K562 (cell line): ENCODE data around the gene TREM1. TPM values are rescaled to one million over a fixed set of nuclear protein-coding genes. Genes with fewer than 3 reads are reported as not detected.
A peak's percentile ranks its signal among the peaks of the same experiment; 100 is the strongest.

Experiments
- ATAC-seq: fragments of 200-7000 bp; cut with Tn5 transposase; 3 replicates; pipeline ENCODE4 v1.9.1; 2020; ENCODE audit warnings: moderate library complexity
- BruUV-seq: library from RNA; stranded (reverse); fragments of 400-500 nt; replicated peaks from 2 replicates; lab custom pipeline; 2021; lab: Mats Ljungman, UMichigan
- CTCF ChIA-PET: fragments of 300-600 bp; formaldehyde crosslinking; extraction: SDS; loops from one replicate; lab custom pipeline; 2021; ENCODE audit warnings: low intra/inter-chr PET ratio; lab: Yijun Ruan, JAX
- POLR2A ChIA-PET: fragments of 300-600, 350-650 bp; sonication (Branson Sonifier 250); formaldehyde crosslinking; extraction: SDS; loops from one replicate; lab custom pipeline; 2021; ENCODE audit warnings: antibody characterized with exemption, inconsistent platforms; lab: Yijun Ruan, JAX
- DNase-seq, 4 experiments: peaks; one replicate each; pipeline versions ENCODE4 v3.0.0 to v3.0.0-alpha.2; 2011 to 2018; ENCODE audit warnings: low spot score in 3 of 4, mixed read lengths in 3 of 4; ENCODE audit errors: extremely low read depth in 1 of 4
- FAIRE-seq: peaks from 2 replicates; lab custom pipeline; 2011; peaks lifted over from hg19 to GRCh38; lab: Jason Lieb, UNC
- H2AFZ ChIP-seq: 2 replicates; pipeline ENCODE4 v1.6.0; 2011; ENCODE audit warnings: low read depth, low read length, control low read depth, inconsistent platforms
- H3K27ac ChIP-seq: fragments of 200-600 bp; 3 replicates; pipeline ENCODE4 v1.8.0; 2011; ENCODE audit warnings: low read depth, mild to moderate bottlenecking, control low read depth, inconsistent platforms, low read length, moderate library complexity, mixed read lengths; ENCODE audit errors: extremely low read depth
- H3K27me3 ChIP-seq, 2 experiments: fragments of 300-600 bp in 1 of 2; 2 replicates in 1 of 2; 3 replicates in 1 of 2; pipeline versions ENCODE4 v1.6.0 to v1.8.0; 2011; ENCODE audit warnings: inconsistent platforms in 2 of 2, low read length in 2 of 2, mild to moderate bottlenecking in 1 of 2, mixed read lengths in 1 of 2, moderate library complexity in 1 of 2; ENCODE audit not compliant: control insufficient read depth in 2 of 2, insufficient read depth in 2 of 2
- H3K36me3 ChIP-seq: fragments of 300-600 bp; 3 replicates; pipeline ENCODE4 v1.8.0; 2011; ENCODE audit warnings: mild to moderate bottlenecking, low read length, inconsistent platforms; ENCODE audit not compliant: control insufficient read depth, insufficient read depth
- H3K4me1 ChIP-seq, 2 experiments: fragments of 200-600 bp in 1 of 2; replicated peaks in 1 of 2; 2 replicates in 1 of 2; 3 replicates in 1 of 2; pipeline versions ENCODE4 v1.5.1 to v1.8.0; 2011; ENCODE audit warnings: inconsistent platforms in 2 of 2, low read length in 2 of 2, mild to moderate bottlenecking in 1 of 2, mixed read lengths in 1 of 2, moderate library complexity in 1 of 2; ENCODE audit not compliant: control insufficient read depth in 2 of 2, insufficient read depth in 2 of 2
- H3K4me2 ChIP-seq: 2 replicates; pipeline ENCODE4 v1.6.1; 2011; ENCODE audit warnings: low read length, control low read depth, inconsistent platforms, mixed read lengths; ENCODE audit not compliant: insufficient read depth
- H3K4me3 ChIP-seq: fragments of 200-600 bp; sonication (generic), shearing (Covaris generic); 2 replicates; pipeline ENCODE4 v1.5.1; 2016; ENCODE audit warnings: control low read depth, inconsistent platforms
- H3K79me2 ChIP-seq: fragments of 200-600 bp; 3 replicates; pipeline ENCODE4 v1.8.0; 2011; ENCODE audit warnings: low read length, inconsistent platforms; ENCODE audit not compliant: control insufficient read depth, insufficient read depth
- H3K9ac ChIP-seq, 2 experiments: 2 replicates each; pipeline versions ENCODE4 v1.6.0 to v1.6.1; 2011; ENCODE audit warnings: low read depth in 2 of 2, low read length in 2 of 2, control low read depth in 1 of 2, inconsistent platforms in 1 of 2, mild to moderate bottlenecking in 1 of 2, mixed read lengths in 1 of 2; ENCODE audit not compliant: insufficient read depth in 1 of 2
- H3K9me1 ChIP-seq: one replicate; pipeline ENCODE4 v1.6.0; 2011; ENCODE audit warnings: inconsistent platforms, mild to moderate bottlenecking, low read length, moderate library complexity; ENCODE audit not compliant: control insufficient read depth, insufficient read depth
- H3K9me3 ChIP-seq: replicated peaks from 2 replicates; pipeline ENCODE4 v1.5.1; 2011; ENCODE audit warnings: low read depth, low read length, inconsistent platforms; ENCODE audit not compliant: control insufficient read depth, insufficient read depth
- H4K20me1 ChIP-seq: replicated peaks from 2 replicates; pipeline ENCODE4 v1.6.1; 2011; ENCODE audit warnings: low read length, inconsistent platforms, mixed read lengths; ENCODE audit not compliant: control insufficient read depth, insufficient read depth
- CTCF ChIP-seq, 3 experiments: IDR thresholded peaks in 2 of 3; conservative IDR thresholded peaks in 1 of 3; 2 replicates each; pipeline ENCODE4 v1.5.1; 2011 to 2012; ENCODE audit warnings: low read length in 3 of 3, mild to moderate bottlenecking in 3 of 3, control low read depth in 2 of 3, improper control_type of control experiment in 1 of 3, inconsistent platforms in 1 of 3, low read depth in 1 of 3, mixed read lengths in 1 of 3, moderate library complexity in 1 of 3; ENCODE audit not compliant: insufficient read depth in 2 of 3
- NFIX ChIP-seq: fragments of 250-450 bp; sonication (Bioruptor Pico); IDR thresholded peaks from 2 replicates; pipeline ENCODE4 v1.4.0; 2020; ENCODE audit warnings: low read depth, mild to moderate bottlenecking, moderate library complexity
- RAD21 ChIP-seq, 2 experiments: fragments of 250-450 bp in 1 of 2; fragments of 450-650 bp in 1 of 2; sonication (Bioruptor Pico) in 1 of 2; formaldehyde crosslinking in 1 of 2; IDR thresholded peaks in 1 of 2; conservative IDR thresholded peaks in 1 of 2; 2 replicates each; pipeline versions ENCODE4 v1.4.0 to v1.8.0; 2020 to 2022; ENCODE audit warnings: mild to moderate bottlenecking in 2 of 2, moderate library complexity in 1 of 2
- SMC3 ChIP-seq: conservative IDR thresholded peaks from 2 replicates; pipeline ENCODE4 v1.6.1; 2011; ENCODE audit warnings: low read depth, low read length, improper control_type of control experiment; ENCODE audit not compliant: insufficient read depth
- ZNF655 ChIP-seq: fragments of 250-450 bp; sonication (Bioruptor Pico); IDR thresholded peaks from 2 replicates; pipeline ENCODE4 v1.5.0; 2021
- WGBS: fragments of 100-300 bp; shearing (Covaris generic); methylation state at CpG from one replicate; pipeline ENCODE4 v1.1.6; 2016; ENCODE audit warnings: low coverage, mixed read lengths; ENCODE audit not compliant: insufficient coverage; ENCODE audit errors: missing lambda C conversion rate; 5-methylcytosine and 5-hydroxymethylcytosine counted together
- in situ Hi-C: fragments of 300-500 bp; cut with MboI; formaldehyde crosslinking; loops from 4 replicates; pipeline ENCODE4 v1.15.0; 2018; ENCODE audit warnings: inconsistent platforms, mixed read lengths
- intact Hi-C: fragments of 100-400 bp; cut with micrococcal nuclease; formaldehyde crosslinking; loops from 2 replicates; pipeline ENCODE4 v1.14.2; 2022
- polyA plus RNA-seq, 8 experiments: library from polyadenylated mRNA; depleted of rRNA in 4 of 8; stranded (reverse) in 5 of 8; unstranded in 3 of 8; fragments of >200 nt; fragmentation: Nextera tagmentation in 2 of 8; fragmentation: Illumina TruSeq in 1 of 8; extraction: Ambion mirVana in 2 of 8; extraction: Trizol in 1 of 8; gene quantifications; 2 replicates each; pipeline versions ENCODE4 v1.2.1 to v1.2.3, GENCODE V29; 2011 to 2014; ENCODE audit warnings: inconsistent platforms in 1 of 8, missing spikeins in 1 of 8
- total RNA-seq, 7 experiments: library from RNA; depleted of rRNA in 6 of 7; stranded (reverse); fragments of >200 nt in 6 of 7; fragmentation: Illumina TruSeq in 2 of 7; extraction: Trizol in 2 of 7; gene quantifications; 2 replicates each; pipeline versions ENCODE4 v1.2.1 to v1.2.3, GENCODE V29; 2011 to 2021; ENCODE audit warnings: low replicate concordance in 1 of 7

TREM1 gene
- total and polyA plus RNA-seq, 9 of the 15 experiments (the other 6 are each of a cell fraction or from before 2014, with no cell fraction given): not detected

DNA sequence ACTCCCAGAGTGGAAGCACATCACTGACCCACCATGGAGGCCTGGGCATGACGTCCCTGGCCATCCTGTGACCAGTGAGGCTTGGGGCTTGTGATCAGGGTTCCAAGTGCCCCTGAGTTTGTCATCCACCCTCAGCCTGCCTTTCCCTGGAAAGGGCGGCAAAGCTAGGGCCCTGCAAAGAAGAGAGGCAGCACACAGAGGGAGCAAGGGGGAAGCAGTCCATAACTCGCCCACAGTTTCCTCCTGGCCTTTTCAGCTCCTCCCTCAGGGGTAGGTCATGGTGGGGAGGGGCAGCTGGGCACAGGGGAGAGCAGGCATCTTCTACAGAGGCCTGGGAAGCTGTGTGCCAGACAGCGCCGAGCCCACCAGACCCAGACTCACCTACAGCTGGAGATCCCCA, 48.8 kb upstream of the TREM1 start, which contains the start of gene NCR2 (continued):
- no peak for TF ChIP-seq ZNF655 (CRISPR knock-in tag)
- TF ChIP-seq, all 486 proteins: peak for 0

- Histone ChIP-seq H3K9ac (no peak overlapping the region), H3K27me3 (peaks cover 25 to 59% of the 10 kb centered on the region in 2 experiments), H3K4me2 (no peak overlapping the region), H4K20me1 (peaks cover 4% of the 10 kb centered on the region), H3K27ac (no peak overlapping the region), H3K4me3 (no peak overlapping the region), H3K4me1 (peaks cover 0 to 3% of the 10 kb centered on the region in 2 experiments; a peak in 2 of 5 replicates), H2AFZ (no peak overlapping the region), H3K79me2 (no peaks in the 10 kb centered on the region), H3K36me3 (no peaks in the 10 kb centered on the region), H3K9me3 (no peaks in the 10 kb centered on the region), H3K9me1 (no peaks in the 10 kb centered on the region)
- 5% methylated on average over 11 of the region's 11 CpGs for WGBS
- intact Hi-C loops (no loop called here), in situ Hi-C loops (no loop called here)
- peak; percentile 88 for ATAC-seq
- BruUV-seq: no TSS peak
- ChIA-PET POLR2A (interaction anchor here (0.6 to 3.4 kb wide), 3 partner anchors 14 to 234 kb away, joined by 3 to 16 read pairs (median 4); no protein-coding TSS in a partner anchor), CTCF (interaction anchor here (0.6 to 1.8 kb wide), 3 partner anchors 28 to 163 kb away, joined by 3 to 9 read pairs (median 5); no protein-coding TSS in a partner anchor)
- no peak for TF ChIP-seq NFIX (CRISPR knock-in tag)
- TF ChIP-seq SMC3: 0 out of 2 replicates have a peak, but pooled peaks have one; percentile 11
- peak; percentile 48 to 70 (median 69) for TF ChIP-seq CTCF (IDR thresholded peaks at IDR 0.05 in 2 of 3, conservative IDR thresholded peaks at IDR 0.05 in 1 of 3; ENCODE audit: insufficient read depth in 2 of 3, low read depth in 1 of 3, low read length in 3 of 3)
- TF ChIP-seq RAD21 (CRISPR knock-in tag; conservative IDR thresholded peaks at IDR 0.05 in 1 of 2, IDR thresholded peaks at IDR 0.05 in 1 of 2): peak; percentile 52 to 57
- DNase-seq: peak in 3 of 4 experiments; percentile 29 to 44 (median 31)
- FAIRE-seq: peak; percentile 6
Measured at GRCh38 chr6:41334482-41335040, 48.1 kb upstream of the TREM1 start.
